K562 (cell line): ENCODE measurements around the gene ATP1A3. TPM values are rescaled to one million over a fixed set of nuclear protein-coding genes. Genes with fewer than 3 reads are reported as not detected.

ENCODE experiments used
- ATAC-seq: fragments of 200-7000 bp; cut with Tn5 transposase; 3 replicates; pipeline ENCODE4 v1.9.1; 2020; ENCODE audit warnings: moderate library complexity
- BruUV-seq: library from RNA; stranded (reverse); fragments of 400-500 nt; replicated peaks from 2 replicates; lab custom pipeline; 2021; lab: Mats Ljungman, UMichigan
- CTCF ChIA-PET: fragments of 300-600 bp; formaldehyde crosslinking; extraction: SDS; loops from one replicate; lab custom pipeline; 2021; ENCODE audit warnings: low intra/inter-chr PET ratio; lab: Yijun Ruan, JAX
- POLR2A ChIA-PET: fragments of 300-600, 350-650 bp; sonication (Branson Sonifier 250); formaldehyde crosslinking; extraction: SDS; loops from one replicate; lab custom pipeline; 2021; ENCODE audit warnings: antibody characterized with exemption, inconsistent platforms; lab: Yijun Ruan, JAX
- DNase-seq, 4 experiments: peaks; one replicate each; pipeline versions ENCODE4 v3.0.0 to v3.0.0-alpha.2; 2011 to 2018; ENCODE audit warnings: low spot score in 3 of 4, mixed read lengths in 3 of 4; ENCODE audit errors: extremely low read depth in 1 of 4
- FAIRE-seq: peaks from 2 replicates; lab custom pipeline; 2011; peaks lifted over from hg19 to GRCh38; lab: Jason Lieb, UNC
- H2AFZ ChIP-seq: 2 replicates; pipeline ENCODE4 v1.6.0; 2011; ENCODE audit warnings: low read depth, low read length, control low read depth, inconsistent platforms
- H3K27ac ChIP-seq: fragments of 200-600 bp; 3 replicates; pipeline ENCODE4 v1.8.0; 2011; ENCODE audit warnings: low read depth, mild to moderate bottlenecking, control low read depth, inconsistent platforms, low read length, moderate library complexity, mixed read lengths; ENCODE audit errors: extremely low read depth
- H3K27me3 ChIP-seq, 2 experiments: fragments of 300-600 bp in 1 of 2; 2 replicates in 1 of 2; 3 replicates in 1 of 2; pipeline versions ENCODE4 v1.6.0 to v1.8.0; 2011; ENCODE audit warnings: inconsistent platforms in 2 of 2, low read length in 2 of 2, mild to moderate bottlenecking in 1 of 2, mixed read lengths in 1 of 2, moderate library complexity in 1 of 2; ENCODE audit not compliant: control insufficient read depth in 2 of 2, insufficient read depth in 2 of 2
- H3K36me3 ChIP-seq: fragments of 300-600 bp; 3 replicates; pipeline ENCODE4 v1.8.0; 2011; ENCODE audit warnings: mild to moderate bottlenecking, low read length, inconsistent platforms; ENCODE audit not compliant: control insufficient read depth, insufficient read depth
- H3K4me1 ChIP-seq, 2 experiments: fragments of 200-600 bp in 1 of 2; replicated peaks in 1 of 2; 2 replicates in 1 of 2; 3 replicates in 1 of 2; pipeline versions ENCODE4 v1.5.1 to v1.8.0; 2011; ENCODE audit warnings: inconsistent platforms in 2 of 2, low read length in 2 of 2, mild to moderate bottlenecking in 1 of 2, mixed read lengths in 1 of 2, moderate library complexity in 1 of 2; ENCODE audit not compliant: control insufficient read depth in 2 of 2, insufficient read depth in 2 of 2
- H3K4me2 ChIP-seq: 2 replicates; pipeline ENCODE4 v1.6.1; 2011; ENCODE audit warnings: low read length, control low read depth, inconsistent platforms, mixed read lengths; ENCODE audit not compliant: insufficient read depth
- H3K4me3 ChIP-seq: fragments of 200-600 bp; sonication (generic), shearing (Covaris generic); 2 replicates; pipeline ENCODE4 v1.5.1; 2016; ENCODE audit warnings: control low read depth, inconsistent platforms
- H3K79me2 ChIP-seq: fragments of 200-600 bp; 3 replicates; pipeline ENCODE4 v1.8.0; 2011; ENCODE audit warnings: low read length, inconsistent platforms; ENCODE audit not compliant: control insufficient read depth, insufficient read depth
- H3K9ac ChIP-seq, 2 experiments: 2 replicates each; pipeline versions ENCODE4 v1.6.0 to v1.6.1; 2011; ENCODE audit warnings: low read depth in 2 of 2, low read length in 2 of 2, control low read depth in 1 of 2, inconsistent platforms in 1 of 2, mild to moderate bottlenecking in 1 of 2, mixed read lengths in 1 of 2; ENCODE audit not compliant: insufficient read depth in 1 of 2
- H3K9me1 ChIP-seq: one replicate; pipeline ENCODE4 v1.6.0; 2011; ENCODE audit warnings: inconsistent platforms, mild to moderate bottlenecking, low read length, moderate library complexity; ENCODE audit not compliant: control insufficient read depth, insufficient read depth
- H3K9me3 ChIP-seq: replicated peaks from 2 replicates; pipeline ENCODE4 v1.5.1; 2011; ENCODE audit warnings: low read depth, low read length, inconsistent platforms; ENCODE audit not compliant: control insufficient read depth, insufficient read depth
- H4K20me1 ChIP-seq: replicated peaks from 2 replicates; pipeline ENCODE4 v1.6.1; 2011; ENCODE audit warnings: low read length, inconsistent platforms, mixed read lengths; ENCODE audit not compliant: control insufficient read depth, insufficient read depth
- DMBX1 ChIP-seq: fragments of 250-450 bp; sonication (Bioruptor Pico); IDR thresholded peaks from 2 replicates; pipeline ENCODE4 v1.8.0; 2022; ENCODE audit warnings: inconsistent platforms, mild to moderate bottlenecking, moderate library complexity, borderline replicate concordance
- ELK1 ChIP-seq: sonication (generic); formaldehyde crosslinking; IDR thresholded peaks from 2 replicates; pipeline ENCODE4 v1.8.1; 2022; ENCODE audit warnings: missing genetic modification reagents
- FOS ChIP-seq: IDR thresholded peaks from 3 replicates; pipeline ENCODE4 v1.6.1; 2011; ENCODE audit not compliant: insufficient read length; ENCODE audit errors: extremely low read depth
- FOXM1 ChIP-seq, 2 experiments: fragments of 450-650 bp in 1 of 2; sonication (generic) in 1 of 2; formaldehyde crosslinking in 1 of 2; IDR thresholded peaks; 2 replicates each; pipeline versions ENCODE4 v1.6.1 to v1.9.0; 2017 to 2022; ENCODE audit warnings: low read depth in 2 of 2, mild to moderate bottlenecking in 2 of 2, missing genetic modification reagents in 1 of 2, moderate library complexity in 1 of 2
- HSF4 ChIP-seq: fragments of 250-450 bp; sonication (Bioruptor Pico); IDR thresholded peaks from 2 replicates; pipeline ENCODE4 v2.1.2; 2022; ENCODE audit warnings: mild to moderate bottlenecking, moderate library complexity, borderline replicate concordance
- KAT7 ChIP-seq: sonication (generic); formaldehyde crosslinking; IDR thresholded peaks from 2 replicates; pipeline ENCODE4 v1.8.0; 2022; ENCODE audit warnings: missing genetic modification reagents, mild to moderate bottlenecking, borderline replicate concordance
- MEF2D ChIP-seq: conservative IDR thresholded peaks from 2 replicates; pipeline ENCODE4 v1.6.1; 2016; ENCODE audit warnings: low read depth, missing genetic modification characterization, missing compliant biosample characterization
- NFXL1 ChIP-seq: fragments of 450-650 bp; formaldehyde crosslinking; IDR thresholded peaks from 2 replicates; pipeline ENCODE4 v1.4.0; 2021; ENCODE audit warnings: mild to moderate bottlenecking
- RAD51 ChIP-seq: fragments of 450-650 bp; IDR thresholded peaks from 2 replicates; pipeline ENCODE4 v1.7.1; 2016; ENCODE audit warnings: low read depth, mild to moderate bottlenecking, borderline replicate concordance
- RNF2 ChIP-seq: sonication (generic); IDR thresholded peaks from 2 replicates; pipeline ENCODE4 v1.6.1; 2016
- SMARCA4 ChIP-seq: fragments of 450-650 bp; IDR thresholded peaks from 2 replicates; pipeline ENCODE4 v1.6.1; 2016
- SPI1 ChIP-seq: IDR thresholded peaks from 2 replicates; pipeline ENCODE4 v1.6.1; 2011; ENCODE audit warnings: low read depth, low read length, control low read depth, borderline replicate concordance
- ZBTB34 ChIP-seq: fragments of 250-450 bp; sonication (Bioruptor Pico); IDR thresholded peaks from 2 replicates; pipeline ENCODE4 v1.8.0; 2021; ENCODE audit warnings: mild to moderate bottlenecking, moderate library complexity
- ZNF589 ChIP-seq: fragments of 200-800 bp; sonication (Bioruptor generic); IDR thresholded peaks from 2 replicates; pipeline ENCODE4 v1.6.1; 2016; ENCODE audit warnings: low read depth, missing genetic modification characterization, missing compliant biosample characterization
- ZSCAN29 ChIP-seq: fragments of 450-650 bp; IDR thresholded peaks from 2 replicates; pipeline ENCODE4 v1.6.1; 2017
- WGBS: fragments of 100-300 bp; shearing (Covaris generic); methylation state at CpG from one replicate; pipeline ENCODE4 v1.1.6; 2016; ENCODE audit warnings: low coverage, mixed read lengths; ENCODE audit not compliant: insufficient coverage; ENCODE audit errors: missing lambda C conversion rate; 5-methylcytosine and 5-hydroxymethylcytosine counted together
- in situ Hi-C: fragments of 300-500 bp; cut with MboI; formaldehyde crosslinking; loops from 4 replicates; pipeline ENCODE4 v1.15.0; 2018; ENCODE audit warnings: inconsistent platforms, mixed read lengths
- intact Hi-C: fragments of 100-400 bp; cut with micrococcal nuclease; formaldehyde crosslinking; loops from 2 replicates; pipeline ENCODE4 v1.14.2; 2022
- polyA plus RNA-seq, 8 experiments: library from polyadenylated mRNA; depleted of rRNA in 4 of 8; stranded (reverse) in 5 of 8; unstranded in 3 of 8; fragments of >200 nt; fragmentation: Nextera tagmentation in 2 of 8; fragmentation: Illumina TruSeq in 1 of 8; extraction: Ambion mirVana in 2 of 8; extraction: Trizol in 1 of 8; gene quantifications; 2 replicates each; pipeline versions ENCODE4 v1.2.1 to v1.2.3, GENCODE V29; 2011 to 2014; ENCODE audit warnings: inconsistent platforms in 1 of 8, missing spikeins in 1 of 8
- total RNA-seq, 7 experiments: library from RNA; depleted of rRNA in 6 of 7; stranded (reverse); fragments of >200 nt in 6 of 7; fragmentation: Illumina TruSeq in 2 of 7; extraction: Trizol in 2 of 7; gene quantifications; 2 replicates each; pipeline versions ENCODE4 v1.2.1 to v1.2.3, GENCODE V29; 2011 to 2021; ENCODE audit warnings: low replicate concordance in 1 of 7

The ATP1A3 gene
- total and polyA plus RNA-seq, 9 of the 15 experiments (the other 6 are each of a cell fraction or from before 2014, with no cell fraction given): 0.03 to 1.0 (median 0.17) TPM; not detected in 3

- no peak for TF ChIP-seq FOS
- no peak for TF ChIP-seq ZBTB34 (CRISPR knock-in tag)
Measured at GRCh38 chr19:42003506-42004294, 9.7 kb upstream of the ATP1A3 start (continued).

GRCh38 chr19:41999878-42000208 lies 5.8 kb upstream of the ATP1A3 start:
- DNase-seq: no peak
- intact Hi-C loops (no loop called here), in situ Hi-C loops (no loop called here)
- ChIA-PET CTCF (interaction anchor here (0.6 kb wide), 1 partner anchor 24 kb away, joined by 3 read pairs; no protein-coding TSS in a partner anchor), POLR2A (interaction anchor here (1.0 kb wide), 1 partner anchor 10 kb away, joined by 3 read pairs; no protein-coding TSS in a partner anchor)
- Histone ChIP-seq H2AFZ (no peak overlapping the region), H3K9me3 (no peaks in the 10 kb centered on the region), H3K9ac (no peak overlapping the region), H3K27ac (no peak overlapping the region), H3K27me3 (peaks cover 15 to 74% of the 10 kb centered on the region in 2 experiments), H3K79me2 (no peaks in the 10 kb centered on the region), H3K9me1 (no peaks in the 10 kb centered on the region), H3K4me2 (no peak overlapping the region), H3K4me3 (no peak overlapping the region), H3K36me3 (no peaks in the 10 kb centered on the region), H3K4me1 (peaks cover 9 to 26% of the 10 kb centered on the region in 2 experiments; a peak in 4 of 5 replicates), H4K20me1 (peaks cover 8% of the 10 kb centered on the region; the same call in 1 of the 2 replicates)
- WGBS: 1% methylated on average over 7 of the region's 7 CpGs
- FAIRE-seq: no peak
- BruUV-seq: no TSS peak
- TF ChIP-seq DMBX1 (no peak), FOXM1 (IDR thresholded peaks at IDR 0.05; ENCODE audit: low read depth) (no peak), FOXM1 (CRISPR knock-in tag; IDR thresholded peaks at IDR 0.05; ENCODE audit: low read depth) (no peak), NFXL1 (CRISPR knock-in tag) (no peak), KAT7 (CRISPR knock-in tag) (no peak), SMARCA4 (no peak), ELK1 (CRISPR knock-in tag) (no peak), ZNF589 (CRISPR knock-in tag) (no peak), HSF4 (CRISPR knock-in tag) (no peak), ZSCAN29 (no peak), RAD51 (no peak), MEF2D (tag) (no peak), RNF2 (no peak), SPI1 (no peak)
- no peak for ATAC-seq
